Activated CD4-positive, alpha-beta T cell treated with anti-CD3 and anti-CD28 coated beads, Interleukin-2, amount 50 U/mL, for 1 hour (primary cell): ENCODE data around the gene TMCC2.
"Not testable (repeated sequence)": the region's sequence is repeated elsewhere in the genome, so short reads cannot be mapped to it uniquely, and the experiment has no call there.

Source experiments
- DNase-seq: peaks from one replicate; pipeline ENCODE4 v3.0.0-alpha.2; 2020

The TMCC2 gene

DNA sequence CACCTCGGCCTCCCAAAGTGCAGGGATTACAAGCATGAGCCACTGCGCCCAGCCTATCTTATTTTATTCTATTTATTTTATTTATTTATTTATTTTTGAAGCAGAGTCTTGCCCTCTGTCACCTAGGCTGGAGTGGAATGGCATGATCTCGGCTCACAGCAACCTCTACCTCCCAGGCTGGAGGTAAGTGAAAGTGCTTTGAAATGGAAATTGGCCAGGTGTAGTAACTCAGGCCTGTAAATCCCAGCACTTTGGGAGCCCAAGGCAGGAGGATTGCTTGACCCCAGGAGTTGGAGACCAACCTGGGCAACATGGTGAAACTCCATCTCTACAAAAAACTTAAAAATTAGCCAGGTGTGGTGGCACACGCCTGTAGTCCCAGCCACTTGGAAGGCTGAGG is 11.2 kb upstream of the TMCC2 start:
- no peak for DNase-seq

GRCh38 chr1:205217418-205217817 is 10.3 kb upstream of the TMCC2 start:
- no peak for DNase-seq

- DNase-seq = no peak
These were observed 7.3 kb upstream of the TMCC2 start for GRCh38 chr1:205220421-205220820.

DNA sequence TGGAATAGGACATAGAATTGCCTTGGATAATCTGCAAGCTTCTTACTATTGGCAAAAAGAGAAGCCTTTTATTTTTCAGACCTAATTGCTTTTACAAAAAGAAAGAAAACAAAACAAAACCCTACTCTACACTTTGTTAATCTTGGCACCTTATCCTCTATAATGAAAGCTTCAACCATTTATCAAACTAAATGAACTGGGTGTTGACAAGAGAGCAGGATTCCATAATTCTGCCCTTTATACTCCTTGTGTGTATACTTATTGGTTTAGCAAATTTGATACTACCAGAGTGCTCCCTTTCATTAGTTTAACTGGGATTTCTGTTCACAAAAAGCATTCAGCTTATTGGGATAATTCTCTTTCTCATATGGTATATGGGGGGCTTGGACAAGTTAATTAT is 3.0 kb upstream of the TMCC2 start:
- DNase-seq = no peak

DNA sequence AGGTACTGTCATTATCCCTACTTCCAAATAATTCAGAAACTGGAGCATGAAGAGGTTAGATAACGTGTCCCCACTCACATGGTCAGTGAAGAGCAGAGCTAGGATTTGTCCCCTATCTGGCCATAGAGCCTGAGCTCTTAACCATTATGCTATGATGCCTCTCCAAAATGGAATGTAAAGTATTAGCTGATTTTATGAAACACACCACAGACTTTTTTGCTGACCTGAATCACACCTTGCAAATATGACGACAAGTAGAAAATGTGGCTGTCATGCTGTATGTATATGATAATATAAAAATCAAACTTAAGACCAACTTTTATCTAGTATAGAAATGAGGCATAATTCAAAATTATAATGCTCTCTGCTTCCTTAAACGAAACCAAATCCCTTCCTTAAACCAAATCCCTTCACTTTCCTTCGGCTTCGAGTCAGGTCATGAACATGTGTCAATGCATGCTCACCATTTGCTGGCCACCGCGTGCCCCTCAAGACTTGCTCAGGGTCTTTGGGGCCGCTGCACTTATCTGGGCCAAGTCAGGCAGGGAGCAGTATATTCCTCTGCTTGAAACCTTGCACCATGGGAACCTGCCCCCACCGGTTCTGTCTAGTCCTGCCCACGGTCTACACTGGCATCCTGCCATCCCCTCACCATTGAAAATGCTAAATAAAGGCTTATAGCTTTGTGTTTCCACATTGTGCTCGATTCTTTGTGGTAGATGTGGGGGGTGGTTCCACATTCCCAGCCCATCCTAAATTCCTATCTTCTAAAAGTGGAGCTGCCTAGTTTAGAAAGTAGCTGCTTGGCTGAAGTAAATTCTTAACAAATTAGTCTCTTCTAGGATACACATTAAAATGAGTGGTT is 1.6 kb upstream of the TMCC2 start:
- DNase-seq = no peak

GRCh38 chr1:205226868-205227583 is 720 bp upstream of the TMCC2 start:
- DNase-seq = no peak

GRCh38 chr1:205228093-205228521 is 361 bp downstream of the TMCC2 start:
- no peak for DNase-seq

DNA sequence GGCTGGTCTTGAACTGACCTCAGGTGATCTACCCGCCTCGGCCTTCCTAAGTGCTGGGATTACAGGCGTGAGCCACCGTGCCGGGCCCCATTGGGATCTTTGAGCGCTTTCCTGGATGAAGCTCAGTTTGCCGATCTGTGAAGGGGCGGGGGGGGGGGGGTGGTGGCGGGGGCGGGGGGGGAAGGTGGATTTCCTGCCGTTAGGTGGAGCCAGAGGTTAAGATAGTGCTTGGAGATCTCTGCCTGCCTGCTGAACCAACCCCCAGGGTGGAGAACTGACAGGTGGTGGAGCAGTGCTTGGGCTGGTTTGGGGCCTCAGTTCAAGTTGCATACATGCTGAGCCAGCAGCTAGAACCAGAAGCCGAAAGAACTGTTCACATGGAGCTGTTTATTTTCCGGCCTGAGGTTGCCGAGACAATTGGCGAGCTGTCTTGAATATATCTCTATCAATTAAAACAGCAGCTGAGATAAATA is 1.7 kb downstream of the TMCC2 start:
- DNase-seq = peak; percentile 60

GRCh38 chr1:205229916-205230700 is 2.4 kb downstream of the TMCC2 start:
- DNase-seq = no peak

DNA sequence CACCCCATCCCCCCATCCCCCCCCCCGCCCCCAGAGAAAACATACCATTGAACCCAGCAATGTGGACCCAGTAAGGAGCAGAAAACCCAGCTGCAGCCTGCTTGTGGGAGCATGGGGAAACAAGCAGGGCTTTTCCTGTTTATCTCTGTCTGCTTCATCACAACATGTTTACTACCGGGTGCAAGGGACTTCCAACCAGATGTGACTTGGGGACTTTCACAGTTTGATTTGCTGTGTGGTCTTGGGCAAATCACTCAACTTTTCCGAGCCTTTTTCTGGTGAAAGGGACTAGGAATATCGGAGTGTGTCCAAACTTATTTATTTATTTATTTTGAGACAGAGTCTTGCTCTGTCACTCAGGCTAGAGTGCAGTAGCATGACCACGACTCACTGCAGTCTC is 3.2 kb downstream of the TMCC2 start:
- no peak for DNase-seq

GRCh38 chr1:205232127-205232820 is 4.5 kb downstream of the TMCC2 start:
- DNase-seq = no peak

DNA sequence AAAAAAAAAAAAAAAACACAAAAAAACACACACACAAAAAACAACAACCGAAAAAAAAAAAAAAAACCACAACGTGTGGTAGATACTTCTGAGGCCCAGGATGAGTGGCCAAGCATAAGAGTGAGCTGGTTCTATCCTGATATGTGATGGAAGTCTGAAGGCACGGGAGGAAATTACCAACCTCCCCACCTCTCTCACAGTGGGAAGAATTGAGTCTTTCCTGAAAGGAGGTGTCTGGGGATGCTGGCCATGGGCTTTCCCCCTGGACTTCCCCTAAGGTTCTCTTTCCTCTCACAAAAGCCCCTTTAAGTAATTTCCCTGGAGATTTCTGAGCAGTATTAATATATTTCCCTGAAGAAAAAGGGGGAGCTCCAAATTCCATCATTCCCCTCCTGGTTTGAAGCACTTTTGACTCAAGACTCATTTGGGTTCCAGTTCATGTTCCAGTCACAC is 5.2 kb downstream of the TMCC2 start:
- DNase-seq = no peak

GRCh38 chr1:205233986-205234385 is 6.2 kb downstream of the TMCC2 start:
- DNase-seq = not testable (repeated sequence)

GRCh38 chr1:205235951-205236350 is 8.2 kb downstream of the TMCC2 start:
- no peak for DNase-seq

DNA sequence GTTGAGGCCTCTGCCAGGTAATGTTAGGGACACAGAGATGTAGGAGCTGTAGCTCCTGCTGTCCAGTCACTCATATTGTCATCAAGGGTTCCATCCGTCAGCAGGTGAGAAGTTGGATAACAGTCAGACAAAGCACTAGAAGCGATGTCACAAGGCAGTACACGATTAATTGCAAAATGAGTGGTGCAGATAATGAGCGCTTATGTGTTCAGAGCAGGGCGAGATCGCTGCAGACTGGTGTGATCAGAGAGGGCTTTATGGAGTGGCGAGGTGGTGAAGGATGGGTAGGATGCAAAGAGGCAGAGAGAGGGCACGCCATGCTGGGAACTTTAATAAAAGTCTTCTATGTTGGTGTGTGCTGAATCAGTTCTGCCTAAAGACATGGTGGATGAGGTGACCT is 8.8 kb downstream of the TMCC2 start:
- DNase-seq = no peak

DNA sequence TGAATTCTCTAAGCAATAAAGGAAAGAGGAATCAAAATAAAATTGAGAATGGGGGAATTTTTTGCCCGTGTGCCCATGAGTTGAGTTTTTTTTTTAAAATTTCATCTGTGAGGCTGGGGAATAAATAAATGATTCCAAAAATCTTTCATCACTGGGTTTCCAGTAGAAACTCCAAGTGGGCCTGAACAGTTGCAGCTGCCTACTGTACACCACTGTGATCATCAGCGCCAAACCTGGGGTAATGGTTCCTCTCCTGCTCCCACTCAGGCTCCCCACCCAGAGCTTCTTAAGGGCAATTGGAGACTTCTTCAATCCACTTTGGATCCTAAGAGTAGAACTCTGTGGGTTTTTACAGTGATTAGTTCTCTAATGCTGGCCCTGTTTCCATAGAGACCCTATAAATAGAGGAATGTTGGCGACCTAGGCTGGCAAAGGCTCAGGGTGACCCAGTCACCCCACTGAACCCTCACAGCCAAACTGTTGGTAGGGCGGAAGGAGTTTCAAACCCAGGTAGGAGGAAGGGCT is 9.3 kb downstream of the TMCC2 start:
- DNase-seq = no peak

DNA sequence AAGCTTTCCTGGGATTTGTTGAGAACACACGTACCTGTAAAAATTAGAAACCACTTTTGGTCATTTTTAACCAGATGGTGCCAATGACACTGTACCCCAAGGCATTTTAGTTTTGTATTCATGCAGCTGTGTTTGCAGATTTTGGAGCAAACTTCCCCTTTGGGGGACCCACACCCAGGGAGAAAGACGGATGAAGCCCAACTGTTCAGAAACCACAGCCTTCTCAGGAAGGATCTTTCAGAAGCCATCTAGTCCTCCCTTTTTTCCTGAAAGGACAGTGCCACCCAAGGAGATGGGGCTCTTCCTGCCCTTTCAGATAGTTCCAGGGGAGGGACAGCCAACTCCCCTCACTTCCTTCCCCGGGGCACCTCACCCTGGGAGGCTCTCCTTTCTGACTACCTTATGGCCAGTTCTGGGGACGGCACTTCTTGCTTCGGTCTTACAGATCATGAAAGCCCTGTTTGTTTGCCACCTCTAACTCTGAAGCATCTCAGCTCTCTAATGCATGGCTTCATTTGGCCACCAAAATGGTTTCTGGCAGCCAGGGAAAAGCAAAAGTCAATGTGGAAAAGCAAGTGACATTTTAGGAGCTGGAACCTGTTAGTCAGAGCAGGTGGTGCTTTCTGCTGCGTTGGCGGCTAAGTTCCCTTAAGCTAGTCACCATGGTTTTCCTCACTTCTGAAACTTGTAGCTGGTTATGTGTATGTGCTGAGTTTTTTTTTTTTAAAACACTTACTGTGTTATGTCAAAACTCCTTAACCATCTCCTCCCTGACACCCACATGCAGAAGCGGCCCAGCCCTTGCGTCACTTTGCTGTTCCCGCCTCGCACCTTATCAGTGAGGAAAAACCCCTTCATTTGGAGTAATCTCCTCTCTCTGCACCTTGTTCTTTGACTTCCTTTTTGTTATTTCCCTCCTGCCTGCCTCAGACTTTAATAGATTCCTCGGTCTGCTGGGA is 10.1 kb downstream of the TMCC2 start:
- no peak for DNase-seq

DNA sequence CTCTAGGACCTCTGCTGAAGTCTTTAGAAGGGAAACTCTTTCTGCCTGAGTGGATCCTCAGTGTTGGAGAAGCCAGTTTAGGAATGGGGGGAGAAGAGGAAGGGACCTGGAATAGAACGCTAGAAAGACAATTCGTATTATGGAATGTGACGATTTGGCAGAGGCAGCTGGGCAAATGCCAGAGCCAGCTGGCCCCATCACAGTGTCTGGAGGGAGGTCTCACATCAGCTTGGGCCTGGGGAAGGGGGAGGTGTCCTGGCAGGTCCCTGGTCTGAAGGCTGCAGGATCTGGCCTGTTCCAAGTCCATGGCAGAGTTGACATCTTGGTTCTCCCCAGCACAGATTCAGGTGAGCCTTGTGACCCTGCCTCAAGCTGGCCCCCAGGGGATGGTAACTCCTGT is 11.3 kb downstream of the TMCC2 start:
- no peak for DNase-seq

GRCh38 chr1:205240118-205240517 is 12.4 kb downstream of the TMCC2 start:
- DNase-seq = no peak

DNA sequence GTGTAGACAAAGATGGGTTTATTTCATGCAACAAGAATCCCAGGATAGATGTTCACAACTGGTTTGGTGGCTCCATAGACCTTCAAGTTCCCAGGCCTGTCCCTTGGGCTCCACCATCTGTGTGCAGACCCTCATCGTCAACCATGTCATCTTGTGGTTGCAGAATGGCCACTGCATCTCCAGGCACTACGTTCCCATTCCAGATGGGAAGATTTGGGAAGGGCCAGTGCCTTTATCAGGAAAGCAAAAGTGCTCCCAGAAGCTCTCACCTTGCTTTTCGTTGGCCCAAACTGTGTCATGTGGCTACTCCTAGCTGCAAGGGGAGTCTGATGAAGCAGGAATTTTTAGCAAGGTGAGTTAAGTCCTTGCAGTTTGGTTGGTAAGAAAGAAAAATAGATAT is 12.8 kb downstream of the TMCC2 start:
- DNase-seq = no peak

DNA sequence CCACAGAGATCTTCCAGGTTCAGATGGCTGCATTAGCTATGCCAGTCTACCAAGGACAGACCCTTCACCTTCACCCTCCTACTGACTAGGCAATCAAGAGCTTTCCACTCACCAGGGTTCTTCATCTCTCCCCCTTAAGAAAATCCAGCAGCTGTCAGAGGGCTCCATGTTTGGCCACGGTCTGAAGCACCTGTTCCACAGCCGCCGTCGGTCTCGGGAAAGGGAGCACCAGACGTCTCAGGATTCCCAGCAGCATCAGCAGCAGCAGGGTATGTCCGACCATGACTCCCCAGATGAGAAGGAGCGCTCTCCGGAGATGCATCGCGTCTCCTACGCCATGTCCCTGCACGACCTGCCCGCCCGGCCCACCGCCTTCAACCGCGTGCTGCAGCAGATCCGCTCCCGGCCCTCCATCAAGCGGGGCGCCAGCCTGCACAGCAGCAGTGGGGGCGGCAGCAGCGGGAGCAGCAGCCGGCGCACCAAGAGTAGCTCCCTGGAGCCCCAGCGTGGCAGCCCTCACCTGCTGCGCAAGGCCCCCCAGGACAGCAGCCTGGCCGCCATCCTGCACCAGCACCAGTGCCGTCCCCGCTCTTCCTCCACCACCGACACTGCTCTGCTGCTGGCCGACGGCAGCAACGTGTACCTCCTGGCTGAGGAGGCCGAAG is 13.8 kb downstream of the TMCC2 start:
- DNase-seq = no peak
